CMK (cell line): ENCODE measurements around the gene PLXNB2.
"Not testable (repeated sequence)": the region's sequence is repeated elsewhere in the genome, so short reads cannot be mapped to it uniquely, and the experiment has no call there.

Experiments used
- DNase-seq: peaks from one replicate; pipeline ENCODE4 v3.0.0-alpha.2; 2010; ENCODE audit warnings: low read depth

The PLXNB2 gene

GRCh38 chr22:50280708-50281383, 26.6 kb downstream of the PLXNB2 start:
- no peak for DNase-seq

GRCh38 chr22:50280022-50280707, 27.3 kb downstream of the PLXNB2 start:
- DNase-seq, result no peak

GRCh38 chr22:50278956-50279619, 28.4 kb downstream of the PLXNB2 start:
- DNase-seq, result no peak

GRCh38 chr22:50278461-50278860, 29.0 kb downstream of the PLXNB2 start:
- no peak for DNase-seq

GRCh38 chr22:50277761-50278160, 29.7 kb downstream of the PLXNB2 start:
- no peak for DNase-seq

- DNase-seq, result no peak
These were observed 31.3 kb downstream of the PLXNB2 start for GRCh38 chr22:50276143-50276542.

GRCh38 chr22:50275181-50276055, 32.0 kb downstream of the PLXNB2 start:
- DNase-seq, result no peak

- no peak for DNase-seq
These were observed 32.7 kb downstream of the PLXNB2 start for GRCh38 chr22:50274771-50275170.

GRCh38 chr22:50274311-50274710, 33.1 kb downstream of the PLXNB2 start:
- DNase-seq, result no peak

- not testable (repeated sequence) for DNase-seq
These were observed 33.7 kb downstream of the PLXNB2 start for GRCh38 chr22:50273781-50274180.

- DNase-seq, result not testable (repeated sequence)
These were observed 34.1 kb downstream of the PLXNB2 start for GRCh38 chr22:50273352-50273751.

- no peak for DNase-seq
These were observed 35.2 kb downstream of the PLXNB2 start for GRCh38 chr22:50272044-50272802.

GRCh38 chr22:50271519-50271970, 35.9 kb downstream of the PLXNB2 start:
- no peak for DNase-seq

GRCh38 chr22:50270666-50271394, 36.6 kb downstream of the PLXNB2 start:
- no peak for DNase-seq

- DNase-seq, result no peak
These were observed 37.3 kb downstream of the PLXNB2 start, which contains the start of gene MAPK11 for GRCh38 chr22:50269970-50270665. Gene MAPK11 (minus strand): TSS chr22:50270380. CDS start chr22:50270292, 88 bp downstream.

- no peak for DNase-seq
These were observed 37.9 kb downstream of the PLXNB2 start for GRCh38 chr22:50269573-50269969.

GRCh38 chr22:50268655-50269113, 38.8 kb downstream of the PLXNB2 start:
- DNase-seq, result no peak

GRCh38 chr22:50267591-50268390, 39.7 kb downstream of the PLXNB2 start:
- DNase-seq, result no peak

GRCh38 chr22:50266994-50267393, 40.5 kb downstream of the PLXNB2 start:
- no peak for DNase-seq
